ENCODE data around the gene ZBTB7B.

ZBTB7B gene

GRCh38 chr1:155037043-155037442 is 34.4 kb downstream of the ZBTB7B start:
- Histone ChIP-seq H3K27ac (ENCODE audit: low read length) (no peak overlapping the region), H3K4me1 (ENCODE audit: low read length) (no peaks in the 10 kb centered on the region), H2AFZ (ENCODE audit: low read depth, low read length) (no peak overlapping the region), H4K20me1 (ENCODE audit: insufficient read depth, low read length) (no peaks in the 10 kb centered on the region), H3K9me3 (ENCODE audit: insufficient read depth, low read length) (no peaks in the 10 kb centered on the region), H3K4me3 (ENCODE audit: low read length) (no peak overlapping the region), H3K36me3 (replicated peaks; ENCODE audit: low read depth, low read length) (no peaks in the 10 kb centered on the region), H3K79me2 (ENCODE audit: low read length) (no peaks in the 10 kb centered on the region), H3K9ac (ENCODE audit: low read length) (no peak overlapping the region), H3K27me3 (ENCODE audit: low read depth, low read length) (peaks cover 29% of the 10 kb centered on the region), H3K4me2 (ENCODE audit: low read length) (no peak overlapping the region)
- no peak for TF ChIP-seq CTCF (IDR thresholded peaks at IDR 0.05; ENCODE audit: low read depth, low read length)
- no peak for TF ChIP-seq EZH2phosphoT487 (IDR thresholded peaks at IDR 0.05; ENCODE audit: low read depth)

DNA sequence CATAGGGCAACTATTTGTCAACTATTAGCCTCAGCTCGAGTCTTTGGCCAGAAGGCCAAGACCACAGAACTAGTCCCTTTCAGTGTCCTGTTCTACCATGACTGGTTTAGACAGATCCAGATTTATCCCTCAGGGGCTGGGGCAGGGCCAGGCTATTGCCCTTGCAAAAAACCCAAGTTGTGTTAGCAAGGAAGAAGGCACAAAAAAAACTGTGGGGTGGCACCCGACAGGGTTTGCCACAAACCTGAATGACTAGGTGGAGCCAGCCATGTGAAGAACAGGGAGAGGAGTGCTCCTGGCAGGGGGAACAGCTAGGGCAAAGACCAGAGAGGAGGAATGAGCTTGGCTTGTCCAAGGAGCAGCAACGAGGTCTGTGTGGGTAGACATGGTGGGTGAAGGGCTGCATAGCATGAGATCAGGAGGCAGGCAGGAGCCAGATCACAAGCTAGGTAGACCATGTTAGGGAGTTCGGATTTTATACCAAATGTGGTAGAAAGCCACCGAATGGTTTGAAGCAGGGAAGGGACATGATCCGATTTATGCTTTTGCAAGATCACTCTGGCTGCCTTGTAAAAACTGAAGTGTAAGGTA is 35.3 kb downstream of the ZBTB7B start:
- Histone ChIP-seq H3K4me2 (ENCODE audit: low read length) (no peak overlapping the region), H3K9me3 (ENCODE audit: insufficient read depth, low read length) (no peaks in the 10 kb centered on the region), H4K20me1 (ENCODE audit: insufficient read depth, low read length) (no peaks in the 10 kb centered on the region), H3K27me3 (ENCODE audit: low read depth, low read length) (peaks cover 29% of the 10 kb centered on the region), H3K79me2 (ENCODE audit: low read length) (no peaks in the 10 kb centered on the region), H3K4me3 (ENCODE audit: low read length) (no peak overlapping the region), H3K27ac (ENCODE audit: low read length) (no peak overlapping the region), H3K36me3 (replicated peaks; ENCODE audit: low read depth, low read length) (no peaks in the 10 kb centered on the region), H3K9ac (ENCODE audit: low read length) (no peak overlapping the region), H2AFZ (ENCODE audit: low read depth, low read length) (no peak overlapping the region), H3K4me1 (ENCODE audit: low read length) (no peaks in the 10 kb centered on the region)
- TF ChIP-seq CTCF (IDR thresholded peaks at IDR 0.05; ENCODE audit: low read depth, low read length) = no peak
- no peak for TF ChIP-seq EZH2phosphoT487 (IDR thresholded peaks at IDR 0.05; ENCODE audit: low read depth)

DNA sequence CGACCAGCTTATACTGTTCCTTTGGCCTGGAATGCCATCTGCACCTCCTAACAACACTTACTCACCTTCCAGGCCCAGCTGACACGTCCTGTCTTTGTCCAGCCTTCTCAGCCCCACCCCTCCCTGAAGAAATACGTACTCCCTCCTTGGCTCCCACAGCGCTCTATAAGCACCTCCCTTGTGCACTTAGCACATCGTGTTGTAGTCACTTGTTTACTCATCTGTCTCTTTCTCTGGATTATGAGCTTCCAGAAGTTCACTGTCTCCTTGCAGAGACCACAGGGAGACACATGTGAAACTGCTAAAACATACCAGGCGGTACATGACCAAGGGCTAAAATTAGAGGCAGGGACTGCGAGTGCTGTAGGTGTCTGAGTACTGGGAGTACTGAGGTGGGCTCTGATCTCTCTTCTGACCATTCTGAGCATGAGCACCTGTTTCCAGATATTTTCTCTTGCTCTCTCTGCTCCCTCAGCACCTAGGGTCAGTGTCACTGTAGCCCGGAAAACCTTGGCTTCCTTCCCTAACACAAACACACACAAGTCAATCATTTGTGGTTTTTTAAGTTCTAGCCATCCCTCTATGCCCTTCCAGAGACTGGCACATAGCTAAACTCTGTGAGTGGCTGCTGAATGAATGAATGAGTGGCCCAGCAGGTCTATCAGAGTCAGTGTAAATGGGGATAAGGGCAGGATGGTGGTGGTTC is 36.2 kb downstream of the ZBTB7B start:
- Histone ChIP-seq H3K9ac (ENCODE audit: low read length) (no peak overlapping the region), H3K27ac (ENCODE audit: low read length) (no peak overlapping the region), H3K36me3 (replicated peaks; ENCODE audit: low read depth, low read length) (no peaks in the 10 kb centered on the region), H3K4me1 (ENCODE audit: low read length) (no peaks in the 10 kb centered on the region), H3K9me3 (ENCODE audit: insufficient read depth, low read length) (no peaks in the 10 kb centered on the region), H2AFZ (ENCODE audit: low read depth, low read length) (no peak overlapping the region), H3K27me3 (ENCODE audit: low read depth, low read length) (peaks cover 29% of the 10 kb centered on the region), H4K20me1 (ENCODE audit: insufficient read depth, low read length) (no peaks in the 10 kb centered on the region), H3K4me2 (ENCODE audit: low read length) (no peak overlapping the region), H3K79me2 (ENCODE audit: low read length) (no peaks in the 10 kb centered on the region), H3K4me3 (ENCODE audit: low read length) (no peak overlapping the region)
- TF ChIP-seq EZH2phosphoT487 (IDR thresholded peaks at IDR 0.05; ENCODE audit: low read depth) (no peak), CTCF (IDR thresholded peaks at IDR 0.05; ENCODE audit: low read depth, low read length) (no peak)

- Histone ChIP-seq H3K27me3 (ENCODE audit: low read depth, low read length) (peaks cover 28% of the 10 kb centered on the region), H3K79me2 (ENCODE audit: low read length) (no peaks in the 10 kb centered on the region), H4K20me1 (ENCODE audit: insufficient read depth, low read length) (no peaks in the 10 kb centered on the region), H3K4me1 (ENCODE audit: low read length) (no peaks in the 10 kb centered on the region), H3K9me3 (ENCODE audit: insufficient read depth, low read length) (no peaks in the 10 kb centered on the region), H3K36me3 (replicated peaks; ENCODE audit: low read depth, low read length) (no peaks in the 10 kb centered on the region), H3K27ac (ENCODE audit: low read length) (no peak overlapping the region), H3K4me2 (ENCODE audit: low read length) (no peak overlapping the region), H2AFZ (ENCODE audit: low read depth, low read length) (no peak overlapping the region), H3K4me3 (ENCODE audit: low read length) (no peak overlapping the region), H3K9ac (ENCODE audit: low read length) (no peak overlapping the region)
- no peak for TF ChIP-seq EZH2phosphoT487 (IDR thresholded peaks at IDR 0.05; ENCODE audit: low read depth)
- TF ChIP-seq CTCF (IDR thresholded peaks at IDR 0.05; ENCODE audit: low read depth, low read length) = no peak
Observed at GRCh38 chr1:155039308-155039669, 36.7 kb downstream of the ZBTB7B start.
